NCI-H2107 treated with DMSO at 0.1 percent for 48 hours (cell line): Measurements from ENCODE around the gene ARHGAP15.

Source experiments
- DNase-seq: peaks from one replicate; lab custom pipeline; 2025; ENCODE audit not compliant: unreplicated experiment; lab: John Stamatoyannopoulos, UW

The ARHGAP15 gene

GRCh38 chr2:143334837-143335236 lies 205.6 kb downstream of the ARHGAP15 start:
- no peak for DNase-seq

GRCh38 chr2:143336719-143337210 lies 207.5 kb downstream of the ARHGAP15 start:
- no peak for DNase-seq

- no peak for DNase-seq
Measured at GRCh38 chr2:143341478-143341877, 212.3 kb downstream of the ARHGAP15 start.

- DNase-seq = no peak
Measured at GRCh38 chr2:143344780-143345179, 215.6 kb downstream of the ARHGAP15 start.

- no peak for DNase-seq
Measured at GRCh38 chr2:143345887-143346787, 216.9 kb downstream of the ARHGAP15 start.

GRCh38 chr2:143347271-143347695 lies 218.1 kb downstream of the ARHGAP15 start:
- DNase-seq = no peak

- no peak for DNase-seq
Measured at GRCh38 chr2:143347901-143348414, 218.7 kb downstream of the ARHGAP15 start.

- DNase-seq = no peak
Measured at GRCh38 chr2:143354050-143354750, 225.0 kb downstream of the ARHGAP15 start.

- DNase-seq = no peak
Measured at GRCh38 chr2:143355870-143356269, 226.7 kb downstream of the ARHGAP15 start.

GRCh38 chr2:143356336-143356735 lies 227.1 kb downstream of the ARHGAP15 start:
- no peak for DNase-seq

GRCh38 chr2:143356736-143357446 lies 227.7 kb downstream of the ARHGAP15 start:
- DNase-seq = no peak

GRCh38 chr2:143357966-143358365 lies 228.7 kb downstream of the ARHGAP15 start:
- DNase-seq = no peak

- no peak for DNase-seq
Measured at GRCh38 chr2:143361346-143361745, 232.1 kb downstream of the ARHGAP15 start.

- DNase-seq = no peak
Measured at GRCh38 chr2:143371616-143372015, 242.4 kb downstream of the ARHGAP15 start.

- DNase-seq = no peak
Measured at GRCh38 chr2:143375384-143375880, 246.2 kb downstream of the ARHGAP15 start.

- DNase-seq = no peak
Measured at GRCh38 chr2:143378996-143379395, 249.8 kb downstream of the ARHGAP15 start.

- no peak for DNase-seq
Measured at GRCh38 chr2:143379955-143380354, 250.7 kb downstream of the ARHGAP15 start.

- DNase-seq = no peak
Measured at GRCh38 chr2:143382573-143382972, 253.4 kb downstream of the ARHGAP15 start.

GRCh38 chr2:143383016-143383415 lies 253.8 kb downstream of the ARHGAP15 start:
- no peak for DNase-seq

GRCh38 chr2:143384111-143384510 lies 254.9 kb downstream of the ARHGAP15 start:
- DNase-seq = no peak

- no peak for DNase-seq
Measured at GRCh38 chr2:143390171-143390570, 261.0 kb downstream of the ARHGAP15 start.
